Hypothalamus (tissue), 51 donors: Measurements from ENCODE around the gene RNASE4.
A peak's percentile ranks its signal among the peaks of the same experiment; 100 is the strongest.

Experiments used
- DNase-seq, 51 donors: peaks; one replicate each; lab custom pipeline; 2025; lab: John Stamatoyannopoulos, UW

The RNASE4 gene

GRCh38 chr14:20671597-20672283 is 12.6 kb upstream of the RNASE4 start:
- no peak for DNase-seq

- no peak for DNase-seq
These were observed 8.7 kb upstream of the RNASE4 start for GRCh38 chr14:20675669-20676068.

- no peak for DNase-seq
These were observed 8.3 kb upstream of the RNASE4 start for GRCh38 chr14:20676072-20676471.

- DNase-seq: peak in 18 of 51 donors; percentile 1 to 47 (median 8)
These were observed 4.5 kb upstream of the RNASE4 start for GRCh38 chr14:20679907-20680306.

- no peak for DNase-seq
These were observed 4.0 kb upstream of the RNASE4 start for GRCh38 chr14:20680363-20680762.

GRCh38 chr14:20680843-20681347 is 3.5 kb upstream of the RNASE4 start:
- peak in 2 of 51 donors; percentile 4 to 37 for DNase-seq

- DNase-seq: peak; percentile 9 to 91 (median 55)
These were observed 2.8 kb upstream of the RNASE4 start for GRCh38 chr14:20681348-20682126.

GRCh38 chr14:20682127-20682434 is 2.3 kb upstream of the RNASE4 start:
- DNase-seq: peak in 2 of 51 donors; percentile 56 to 82

GRCh38 chr14:20682435-20683124 is 1.8 kb upstream of the RNASE4 start:
- DNase-seq: peak; percentile 57 to 99 (median 88)

GRCh38 chr14:20683125-20683890 is 1.1 kb upstream of the RNASE4 start:
- DNase-seq: peak in 50 of 51 donors; percentile 23 to 94 (median 62)

GRCh38 chr14:20684662-20685456 is 499 bp downstream of the RNASE4 start:
- peak in 12 of 51 donors; percentile 13 to 59 (median 38) for DNase-seq

GRCh38 chr14:20686386-20687143 is 2.2 kb downstream of the RNASE4 start:
- no peak for DNase-seq

- DNase-seq: no peak
These were observed 3.2 kb downstream of the RNASE4 start for GRCh38 chr14:20687362-20688166.

GRCh38 chr14:20688167-20688839 is 3.9 kb downstream of the RNASE4 start, which contains the start of gene ANG:
TSS of gene ANG (plus strand) at chr14:20688764. CDS start at chr14:20693565, 4,801 bp downstream.
- DNase-seq: no peak

- DNase-seq: peak in 22 of 51 donors; percentile 2 to 80 (median 18)
These were observed 6.7 kb downstream of the RNASE4 start for GRCh38 chr14:20690848-20691640.

- no peak for DNase-seq
These were observed 7.9 kb downstream of the RNASE4 start for GRCh38 chr14:20692116-20692751.
